Right lobe of liver (tissue), 4 donors: ENCODE results near the gene STPG2.

Experiments
- POLR2A ChIP-seq: fragments of 450-650 bp; IDR thresholded peaks from one replicate; pipeline ENCODE4 v1.6.1; 2017; ENCODE audit warnings: antibody characterized with exemption, mild to moderate bottlenecking
- TF ChIP-seq, protein P1 (sequence below), 4 donors: fragments of 200-600 bp in 3 of 4; fragments of 450-650 bp in 1 of 4; IDR thresholded peaks; one replicate each; pipeline versions ENCODE4 v1.5.1 to v1.8.0; 2016 to 2022; ENCODE audit warnings: antibody characterized with exemption in 4 of 4, mild to moderate bottlenecking in 2 of 4
- donor health status: DM: no; HTN: no; CAD: no.
- donor health status: DM: no; HTN: no; CAD: no.
- donor health status: DM: no; HTN: yes; CAD: no.

DNA sequence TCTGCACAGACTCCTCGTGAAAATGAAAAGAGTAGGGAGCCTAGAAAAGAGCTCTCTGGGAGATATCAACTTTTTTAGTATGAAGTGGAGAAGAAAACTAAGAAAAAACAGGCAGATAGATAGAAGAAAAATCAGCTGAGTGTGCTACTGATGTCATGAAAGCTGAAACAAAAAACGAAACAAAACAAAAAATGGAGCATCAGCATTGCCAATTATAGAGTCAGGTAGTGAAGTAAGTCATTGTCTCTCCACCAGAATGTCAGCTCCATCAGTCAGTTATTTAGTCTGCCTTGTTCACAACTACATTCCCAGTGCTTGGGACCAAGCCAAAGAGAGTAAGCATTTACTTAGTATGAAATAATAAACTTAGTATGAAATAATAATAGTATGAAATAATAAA, 595.1 kb downstream of the STPG2 start:
- no peak for TF ChIP-seq POLR2A
- TF ChIP-seq, protein P1, sequence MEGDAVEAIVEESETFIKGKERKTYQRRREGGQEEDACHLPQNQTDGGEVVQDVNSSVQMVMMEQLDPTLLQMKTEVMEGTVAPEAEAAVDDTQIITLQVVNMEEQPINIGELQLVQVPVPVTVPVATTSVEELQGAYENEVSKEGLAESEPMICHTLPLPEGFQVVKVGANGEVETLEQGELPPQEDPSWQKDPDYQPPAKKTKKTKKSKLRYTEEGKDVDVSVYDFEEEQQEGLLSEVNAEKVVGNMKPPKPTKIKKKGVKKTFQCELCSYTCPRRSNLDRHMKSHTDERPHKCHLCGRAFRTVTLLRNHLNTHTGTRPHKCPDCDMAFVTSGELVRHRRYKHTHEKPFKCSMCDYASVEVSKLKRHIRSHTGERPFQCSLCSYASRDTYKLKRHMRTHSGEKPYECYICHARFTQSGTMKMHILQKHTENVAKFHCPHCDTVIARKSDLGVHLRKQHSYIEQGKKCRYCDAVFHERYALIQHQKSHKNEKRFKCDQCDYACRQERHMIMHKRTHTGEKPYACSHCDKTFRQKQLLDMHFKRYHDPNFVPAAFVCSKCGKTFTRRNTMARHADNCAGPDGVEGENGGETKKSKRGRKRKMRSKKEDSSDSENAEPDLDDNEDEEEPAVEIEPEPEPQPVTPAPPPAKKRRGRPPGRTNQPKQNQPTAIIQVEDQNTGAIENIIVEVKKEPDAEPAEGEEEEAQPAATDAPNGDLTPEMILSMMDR (IDR thresholded peaks at IDR 0.05): no peak
